Measurements from ENCODE around the gene SMKR1.

GRCh38 chr7:129496653-129497052 lies 5.7 kb upstream of the SMKR1 start:
- TF ChIP-seq CTCF (IDR thresholded peaks at IDR 0.05) = no peak
- no peak for TF ChIP-seq ZFX (IDR thresholded peaks at IDR 0.05; ENCODE audit: borderline replicate concordance)
